Liver (tissue), 9 donors: ENCODE measurements around the gene PLA2G6. TPM values are rescaled to one million over a fixed set of nuclear protein-coding genes. Genes with fewer than 3 reads are reported as not detected.

ENCODE experiments used
- DNase-seq: peaks from one replicate; pipeline ENCODE4 v3.0.0-alpha.2; 2017; ENCODE audit warnings: low spot score
- H3K27ac ChIP-seq, 2 donors: one replicate each; pipeline ENCODE4 v1.7.0; 2013; ENCODE audit warnings: inconsistent platforms in 2 of 2, low read length in 2 of 2, control low read depth in 1 of 2, low read depth in 1 of 2, mild to moderate bottlenecking in 1 of 2
- H3K27me3 ChIP-seq, 4 donors: one replicate each; pipeline versions ENCODE4 v1.6.1 to v1.7.0; 2013; ENCODE audit warnings: low read length in 3 of 4, inconsistent platforms in 1 of 4, mild to moderate bottlenecking in 1 of 4, moderate library complexity in 1 of 4; ENCODE audit not compliant: control insufficient read depth in 4 of 4, insufficient read depth in 4 of 4
- H3K36me3 ChIP-seq, 4 donors: one replicate each; pipeline versions ENCODE4 v1.6.1 to v1.7.0; 2013; ENCODE audit warnings: low read length in 3 of 4, mild to moderate bottlenecking in 3 of 4, low read depth in 1 of 4, moderate library complexity in 1 of 4; ENCODE audit not compliant: control insufficient read depth in 4 of 4, insufficient read depth in 3 of 4
- H3K4me1 ChIP-seq, 4 donors: one replicate each; pipeline versions ENCODE4 v1.6.1 to v1.7.0; 2013; ENCODE audit warnings: low read length in 3 of 4, mild to moderate bottlenecking in 3 of 4, moderate library complexity in 1 of 4; ENCODE audit not compliant: control insufficient read depth in 4 of 4, insufficient read depth in 4 of 4
- H3K4me3 ChIP-seq, 3 donors: one replicate each; pipeline versions ENCODE4 v1.6.1 to v1.7.0; 2013; ENCODE audit warnings: low read length in 3 of 3, control low read depth in 1 of 3, low read depth in 1 of 3, mild to moderate bottlenecking in 1 of 3
- H3K9ac ChIP-seq, 2 donors: one replicate each; pipeline ENCODE4 v1.7.0; 2013; ENCODE audit warnings: low read length in 2 of 2, mild to moderate bottlenecking in 2 of 2, moderate library complexity in 2 of 2, control low read depth in 1 of 2, low read depth in 1 of 2
- H3K9me3 ChIP-seq, 4 donors: one replicate each; pipeline versions ENCODE4 v1.6.1 to v1.7.0; 2013; ENCODE audit warnings: low read length in 3 of 4; ENCODE audit not compliant: control insufficient read depth in 4 of 4
- CTCF ChIP-seq: fragments of 150-350 bp; IDR thresholded peaks from 2 replicates; pipeline ENCODE4 v1.5.1; 2017; ENCODE audit warnings: improper control_type of control experiment, low read depth, low read length; ENCODE audit not compliant: missing input control
- EGR1 ChIP-seq, 2 donors: IDR thresholded peaks; 2 replicates each; pipeline ENCODE4 v1.6.1; 2016 to 2018; ENCODE audit warnings: antibody characterized with exemption in 2 of 2, low read depth in 2 of 2
- FOXA1 ChIP-seq: IDR thresholded peaks from 2 replicates; pipeline ENCODE4 v1.6.1; 2016; ENCODE audit warnings: antibody characterized with exemption
- FOXA2 ChIP-seq: IDR thresholded peaks from 2 replicates; pipeline ENCODE4 v1.6.1; 2016; ENCODE audit warnings: antibody characterized with exemption
- GABPA ChIP-seq, 2 donors: IDR thresholded peaks in 1 of 2; conservative IDR thresholded peaks in 1 of 2; 2 replicates each; pipeline ENCODE4 v1.6.1; 2016; ENCODE audit warnings: antibody characterized with exemption in 2 of 2, mild to moderate bottlenecking in 1 of 2, moderate library complexity in 1 of 2
- HNF4A ChIP-seq, 2 donors: conservative IDR thresholded peaks; 2 replicates each; pipeline ENCODE4 v1.6.1; 2016; ENCODE audit warnings: antibody characterized with exemption in 2 of 2, mild to moderate bottlenecking in 2 of 2
- HNF4G ChIP-seq: IDR thresholded peaks from 2 replicates; pipeline ENCODE4 v1.6.1; 2016; ENCODE audit warnings: antibody characterized with exemption
- JUND ChIP-seq, 2 donors: IDR thresholded peaks; 2 replicates each; pipeline ENCODE4 v1.6.1; 2016; ENCODE audit warnings: antibody characterized with exemption in 2 of 2
- MAX ChIP-seq: IDR thresholded peaks from 2 replicates; pipeline ENCODE4 v1.6.1; 2016; ENCODE audit warnings: antibody characterized with exemption
- NR2F2 ChIP-seq: IDR thresholded peaks from 2 replicates; pipeline ENCODE4 v1.6.1; 2016; ENCODE audit warnings: antibody characterized with exemption
- RAD21 ChIP-seq, 2 donors: IDR thresholded peaks; 2 replicates each; pipeline ENCODE4 v1.6.1; 2016; ENCODE audit warnings: antibody characterized with exemption in 2 of 2, mild to moderate bottlenecking in 2 of 2
- RXRA ChIP-seq, 2 donors: IDR thresholded peaks; 2 replicates each; pipeline ENCODE4 v1.6.1; 2017 to 2018; ENCODE audit warnings: antibody characterized with exemption in 2 of 2, mild to moderate bottlenecking in 1 of 2
- SP1 ChIP-seq: IDR thresholded peaks from 2 replicates; pipeline ENCODE4 v1.6.1; 2018; ENCODE audit warnings: antibody characterized with exemption, mild to moderate bottlenecking
- TAF1 ChIP-seq: conservative IDR thresholded peaks from 2 replicates; pipeline ENCODE4 v1.6.1; 2016; ENCODE audit warnings: antibody characterized with exemption, mild to moderate bottlenecking
- YY1 ChIP-seq: IDR thresholded peaks from 2 replicates; pipeline ENCODE4 v1.6.1; 2016; ENCODE audit warnings: antibody characterized with exemption, mild to moderate bottlenecking
- ZBTB33 ChIP-seq: IDR thresholded peaks from 2 replicates; pipeline ENCODE4 v1.6.1; 2016; ENCODE audit warnings: antibody characterized with exemption
- WGBS: extraction: QIAGEN DNeasy Blood & Tissue Kit; methylation state at CpG from one replicate; pipeline ENCODE4 v1.1.7; 2013; 5-methylcytosine and 5-hydroxymethylcytosine counted together
- polyA plus RNA-seq, 2 donors: library from polyadenylated mRNA; stranded (reverse) in 1 of 2; unstranded in 1 of 2; fragments of 200-250 nt in 1 of 2; fragments of >200 nt in 1 of 2; fragmentation: Nextera tagmentation in 1 of 2; extraction: Ambion mirVana in 1 of 2; gene quantifications; one replicate each; pipeline versions ENCODE4 v1.2.1 to v1.2.3, GENCODE V29; 2013 to 2015
- total RNA-seq, 2 donors: library from RNA; depleted of rRNA; stranded (reverse); fragments of >200 nt; gene quantifications; one replicate each; pipeline ENCODE4 v1.2.3, GENCODE V29; 2014
- TF ChIP-seq, protein P1 (sequence below): IDR thresholded peaks from 2 replicates; pipeline ENCODE4 v1.6.1; 2016; ENCODE audit warnings: antibody characterized with exemption
- TF ChIP-seq, protein P2 (sequence below): IDR thresholded peaks from 2 replicates; pipeline ENCODE4 v1.6.1; 2016; ENCODE audit warnings: antibody characterized with exemption, mild to moderate bottlenecking
- donor health status: healthy.
- donor health status: healthy.
- donor health status: healthy.
- donor health status: healthy.
- donor health status: healthy.

Gene PLA2G6
- total and polyA plus RNA-seq, 4 donors: 5.7 to 9.0 (median 7.2) TPM

- peaks cover 0 to under 1% (median 0%) of the 10 kb centered on the region in 4 donors for H3K36me3 ChIP-seq
- no peak for DNase-seq
- peaks cover 4 to 19% (median 14%) of the 10 kb centered on the region in 4 donors for H3K4me1 ChIP-seq
- TF ChIP-seq NR2F2 (no peak), RXRA (IDR thresholded peaks at IDR 0.05) (no peak), YY1 (no peak), FOXA2 (no peak), EGR1 (IDR thresholded peaks at IDR 0.05; ENCODE audit: low read depth in 2 of 2) (no peak), CTCF (no peak), JUND (IDR thresholded peaks at IDR 0.05) (no peak), FOXA1 (no peak), MAX (no peak), HNF4A (conservative IDR thresholded peaks at IDR 0.05) (no peak), GABPA (IDR thresholded peaks at IDR 0.05 in 1 of 2, conservative IDR thresholded peaks at IDR 0.05 in 1 of 2) (no peak), ZBTB33 (no peak), RAD21 (IDR thresholded peaks at IDR 0.05) (no peak), TAF1 (no peak), HNF4G (no peak), SP1 (no peak)
- TF ChIP-seq, protein P1, sequence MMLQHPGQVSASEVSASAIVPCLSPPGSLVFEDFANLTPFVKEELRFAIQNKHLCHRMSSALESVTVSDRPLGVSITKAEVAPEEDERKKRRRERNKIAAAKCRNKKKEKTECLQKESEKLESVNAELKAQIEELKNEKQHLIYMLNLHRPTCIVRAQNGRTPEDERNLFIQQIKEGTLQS: no peak
- TF ChIP-seq, protein P2, sequence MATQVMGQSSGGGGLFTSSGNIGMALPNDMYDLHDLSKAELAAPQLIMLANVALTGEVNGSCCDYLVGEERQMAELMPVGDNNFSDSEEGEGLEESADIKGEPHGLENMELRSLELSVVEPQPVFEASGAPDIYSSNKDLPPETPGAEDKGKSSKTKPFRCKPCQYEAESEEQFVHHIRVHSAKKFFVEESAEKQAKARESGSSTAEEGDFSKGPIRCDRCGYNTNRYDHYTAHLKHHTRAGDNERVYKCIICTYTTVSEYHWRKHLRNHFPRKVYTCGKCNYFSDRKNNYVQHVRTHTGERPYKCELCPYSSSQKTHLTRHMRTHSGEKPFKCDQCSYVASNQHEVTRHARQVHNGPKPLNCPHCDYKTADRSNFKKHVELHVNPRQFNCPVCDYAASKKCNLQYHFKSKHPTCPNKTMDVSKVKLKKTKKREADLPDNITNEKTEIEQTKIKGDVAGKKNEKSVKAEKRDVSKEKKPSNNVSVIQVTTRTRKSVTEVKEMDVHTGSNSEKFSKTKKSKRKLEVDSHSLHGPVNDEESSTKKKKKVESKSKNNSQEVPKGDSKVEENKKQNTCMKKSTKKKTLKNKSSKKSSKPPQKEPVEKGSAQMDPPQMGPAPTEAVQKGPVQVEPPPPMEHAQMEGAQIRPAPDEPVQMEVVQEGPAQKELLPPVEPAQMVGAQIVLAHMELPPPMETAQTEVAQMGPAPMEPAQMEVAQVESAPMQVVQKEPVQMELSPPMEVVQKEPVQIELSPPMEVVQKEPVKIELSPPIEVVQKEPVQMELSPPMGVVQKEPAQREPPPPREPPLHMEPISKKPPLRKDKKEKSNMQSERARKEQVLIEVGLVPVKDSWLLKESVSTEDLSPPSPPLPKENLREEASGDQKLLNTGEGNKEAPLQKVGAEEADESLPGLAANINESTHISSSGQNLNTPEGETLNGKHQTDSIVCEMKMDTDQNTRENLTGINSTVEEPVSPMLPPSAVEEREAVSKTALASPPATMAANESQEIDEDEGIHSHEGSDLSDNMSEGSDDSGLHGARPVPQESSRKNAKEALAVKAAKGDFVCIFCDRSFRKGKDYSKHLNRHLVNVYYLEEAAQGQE: no peak
- H3K9ac ChIP-seq: no peak overlapping the region
- 68% methylated on average over 11 of the region's 11 CpGs for WGBS
- no peak overlapping the region for H3K4me3 ChIP-seq
- no peak overlapping the region for H3K27ac ChIP-seq
- H3K9me3 ChIP-seq: no peaks in the 10 kb centered on the region
- no peaks in the 10 kb centered on the region for H3K27me3 ChIP-seq
Observed at GRCh38 chr22:38080474-38080849, 101.2 kb downstream of the PLA2G6 start.
